ENCODE measurements around the gene ZIC4. TPM values are rescaled to one million over a fixed set of nuclear protein-coding genes. Genes with fewer than 3 reads are reported as not detected.

The ZIC4 gene
- polyA plus RNA-seq, 4 donors, result 0.03 TPM; not detected in 3

GRCh38 chr3:147425388-147425850 is 19.1 kb upstream of the ZIC4 start:
- Histone ChIP-seq H3K27ac (ENCODE audit: low read depth in 1 of 3, low read length in 2 of 3) (no peak overlapping the region), H3K27me3 (ENCODE audit: control insufficient read depth in 3 of 3, insufficient read depth in 3 of 3, low read length in 3 of 3) (peaks cover 8 to 50% (median 43%) of the 10 kb centered on the region in 3 donors), H3K4me1 (ENCODE audit: control insufficient read depth in 3 of 3, insufficient read depth in 2 of 3, low read depth in 1 of 3, low read length in 2 of 3) (no peaks in the 10 kb centered on the region), H3K36me3 (ENCODE audit: control insufficient read depth in 3 of 3, insufficient read depth in 2 of 3, low read depth in 1 of 3, low read length in 3 of 3) (no peaks in the 10 kb centered on the region), H3K4me3 (ENCODE audit: low read depth in 1 of 3, low read length in 3 of 3) (no peak overlapping the region), H3K9me3 (ENCODE audit: control insufficient read depth in 2 of 2, insufficient read depth in 1 of 2, low read depth in 1 of 2, low read length in 1 of 2) (peaks cover 0 to 16% of the 10 kb centered on the region in 2 donors)
- FAIRE-seq, result peak; percentile 10
- no peak for DNase-seq
- WGBS, 3 donors, result 5 to 15% (median 10%) methylated on average over 1 of the region's 1 CpG

- no peak for FAIRE-seq
- Histone ChIP-seq H3K27ac (ENCODE audit: low read depth in 1 of 3, low read length in 2 of 3) (no peak overlapping the region), H3K36me3 (ENCODE audit: control insufficient read depth in 3 of 3, insufficient read depth in 2 of 3, low read depth in 1 of 3, low read length in 3 of 3) (no peaks in the 10 kb centered on the region), H3K9me3 (ENCODE audit: control insufficient read depth in 2 of 2, insufficient read depth in 1 of 2, low read depth in 1 of 2, low read length in 1 of 2) (peaks cover 0 to 22% of the 10 kb centered on the region in 2 donors), H3K4me1 (ENCODE audit: control insufficient read depth in 3 of 3, insufficient read depth in 2 of 3, low read depth in 1 of 3, low read length in 2 of 3) (no peaks in the 10 kb centered on the region), H3K27me3 (ENCODE audit: control insufficient read depth in 3 of 3, insufficient read depth in 3 of 3, low read length in 3 of 3) (peaks cover 10 to 56% (median 48%) of the 10 kb centered on the region in 3 donors), H3K4me3 (ENCODE audit: low read depth in 1 of 3, low read length in 3 of 3) (no peak overlapping the region)
- WGBS, 3 donors, result 7 to 16% (median 9%) methylated on average over 14 of the region's 14 CpGs
- no peak for DNase-seq
Observed at GRCh38 chr3:147424581-147425387, 18.4 kb upstream of the ZIC4 start.

GRCh38 chr3:147423798-147424580 is 17.6 kb upstream of the ZIC4 start:
- H3K27ac ChIP-seq (ENCODE audit: low read depth in 1 of 3, low read length in 2 of 3), result no peak overlapping the region
- WGBS, 3 donors, result 6 to 15% (median 12%) methylated on average over 33 of the region's 33 CpGs
- DNase-seq (no peak), FAIRE-seq (no peak)
- H3K36me3 ChIP-seq (ENCODE audit: control insufficient read depth in 3 of 3, insufficient read depth in 2 of 3, low read depth in 1 of 3, low read length in 3 of 3), result no peaks in the 10 kb centered on the region
- no peak overlapping the region for H3K4me3 ChIP-seq (ENCODE audit: low read depth in 1 of 3, low read length in 3 of 3)
- peaks cover 0 to 27% of the 10 kb centered on the region in 2 donors for H3K9me3 ChIP-seq (ENCODE audit: control insufficient read depth in 2 of 2, insufficient read depth in 1 of 2, low read depth in 1 of 2, low read length in 1 of 2)
- peaks cover 10 to 64% (median 56%) of the 10 kb centered on the region in 3 donors for H3K27me3 ChIP-seq (ENCODE audit: control insufficient read depth in 3 of 3, insufficient read depth in 3 of 3, low read length in 3 of 3)
- peaks cover 0 to 5% (median 0%) of the 10 kb centered on the region in 3 donors for H3K4me1 ChIP-seq (ENCODE audit: control insufficient read depth in 3 of 3, insufficient read depth in 2 of 3, low read depth in 1 of 3, low read length in 2 of 3)

DNA sequence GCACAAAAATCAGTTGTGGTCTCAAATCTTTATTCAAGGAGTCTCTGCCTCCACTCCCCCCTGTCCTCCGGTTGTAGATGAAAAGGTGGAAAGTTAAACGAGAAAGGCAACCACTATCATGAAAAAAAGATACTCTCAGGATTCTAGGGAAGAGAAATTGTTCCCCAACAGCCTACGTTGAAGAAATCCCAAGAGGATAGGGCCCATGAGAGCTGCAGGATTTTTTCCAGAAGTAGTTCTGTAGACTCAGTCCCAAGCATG is 17.1 kb upstream of the ZIC4 start:
- Histone ChIP-seq H3K4me1 (ENCODE audit: control insufficient read depth in 3 of 3, insufficient read depth in 2 of 3, low read depth in 1 of 3, low read length in 2 of 3) (peaks cover 0 to 7% (median 0%) of the 10 kb centered on the region in 3 donors), H3K4me3 (ENCODE audit: low read depth in 1 of 3, low read length in 3 of 3) (no peak overlapping the region), H3K36me3 (ENCODE audit: control insufficient read depth in 3 of 3, insufficient read depth in 2 of 3, low read depth in 1 of 3, low read length in 3 of 3) (no peaks in the 10 kb centered on the region), H3K9me3 (ENCODE audit: control insufficient read depth in 2 of 2, insufficient read depth in 1 of 2, low read depth in 1 of 2, low read length in 1 of 2) (peaks cover 0 to 27% of the 10 kb centered on the region in 2 donors), H3K27me3 (ENCODE audit: control insufficient read depth in 3 of 3, insufficient read depth in 3 of 3, low read length in 3 of 3) (peaks cover 10 to 70% (median 61%) of the 10 kb centered on the region in 3 donors), H3K27ac (ENCODE audit: low read depth in 1 of 3, low read length in 2 of 3) (no peak overlapping the region)
- FAIRE-seq (no peak), DNase-seq (no peak)
- WGBS, 3 donors, result 3 to 12% (median 5%) methylated on average over 3 of the region's 3 CpGs

- DNase-seq (peak in 1 of 2 donors; percentile 7), FAIRE-seq (no peak)
- peaks cover 0 to 27% of the 10 kb centered on the region in 2 donors for H3K9me3 ChIP-seq (ENCODE audit: control insufficient read depth in 2 of 2, insufficient read depth in 1 of 2, low read depth in 1 of 2, low read length in 1 of 2)
- H3K27ac ChIP-seq (ENCODE audit: low read depth in 1 of 3, low read length in 2 of 3), result no peak overlapping the region
- 9 to 18% (median 16%) methylated on average over 36 of the region's 36 CpGs for WGBS, 3 donors
- no peaks in the 10 kb centered on the region for H3K36me3 ChIP-seq (ENCODE audit: control insufficient read depth in 3 of 3, insufficient read depth in 2 of 3, low read depth in 1 of 3, low read length in 3 of 3)
- H3K4me3 ChIP-seq (ENCODE audit: low read depth in 1 of 3, low read length in 3 of 3), result no peak overlapping the region
- peaks cover 0 to 7% (median 0%) of the 10 kb centered on the region in 3 donors for H3K4me1 ChIP-seq (ENCODE audit: control insufficient read depth in 3 of 3, insufficient read depth in 2 of 3, low read depth in 1 of 3, low read length in 2 of 3)
- H3K27me3 ChIP-seq (ENCODE audit: control insufficient read depth in 3 of 3, insufficient read depth in 3 of 3, low read length in 3 of 3), result peaks cover 10 to 75% (median 64%) of the 10 kb centered on the region in 3 donors
Observed at GRCh38 chr3:147422601-147423536, 16.5 kb upstream of the ZIC4 start.

DNA sequence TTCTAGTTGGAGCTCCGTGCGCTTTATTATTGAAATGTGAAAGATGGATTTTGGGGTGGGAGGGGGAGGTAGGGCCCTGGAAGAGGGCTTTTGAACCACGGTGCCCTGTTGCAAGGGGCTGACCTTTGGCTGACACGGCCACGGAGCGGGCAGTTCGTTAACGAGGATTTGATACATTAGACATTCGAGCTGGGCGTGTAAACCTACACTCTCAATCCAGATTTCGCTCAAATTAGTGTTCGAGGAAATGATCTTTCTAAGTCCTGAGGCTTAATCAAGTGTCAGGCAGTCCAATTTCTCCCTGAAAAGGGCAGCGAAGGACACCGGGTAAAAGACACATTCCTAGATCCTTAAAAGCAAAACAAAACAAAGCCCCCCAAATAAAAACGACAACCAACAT is 15.9 kb upstream of the ZIC4 start:
- Histone ChIP-seq H3K4me3 (ENCODE audit: low read depth in 1 of 3, low read length in 3 of 3) (no peak overlapping the region), H3K36me3 (ENCODE audit: control insufficient read depth in 3 of 3, insufficient read depth in 2 of 3, low read depth in 1 of 3, low read length in 3 of 3) (no peaks in the 10 kb centered on the region), H3K27me3 (ENCODE audit: control insufficient read depth in 3 of 3, insufficient read depth in 3 of 3, low read length in 3 of 3) (peaks cover 10 to 78% (median 65%) of the 10 kb centered on the region in 3 donors), H3K27ac (ENCODE audit: low read depth in 1 of 3, low read length in 2 of 3) (no peak overlapping the region), H3K9me3 (ENCODE audit: control insufficient read depth in 2 of 2, insufficient read depth in 1 of 2, low read depth in 1 of 2, low read length in 1 of 2) (peaks cover 0 to 27% of the 10 kb centered on the region in 2 donors), H3K4me1 (ENCODE audit: control insufficient read depth in 3 of 3, insufficient read depth in 2 of 3, low read depth in 1 of 3, low read length in 2 of 3) (peaks cover 0 to 7% (median 0%) of the 10 kb centered on the region in 3 donors)
- 9 to 10% (median 9%) methylated on average over 15 of the region's 15 CpGs for WGBS, 3 donors
- DNase-seq, result no peak
- no peak for FAIRE-seq

- no peak overlapping the region for H3K4me3 ChIP-seq (ENCODE audit: low read depth in 1 of 3, low read length in 3 of 3)
- peaks cover 0 to 27% of the 10 kb centered on the region in 2 donors for H3K9me3 ChIP-seq (ENCODE audit: control insufficient read depth in 2 of 2, insufficient read depth in 1 of 2, low read depth in 1 of 2, low read length in 1 of 2)
- H3K27ac ChIP-seq (ENCODE audit: low read depth in 1 of 3, low read length in 2 of 3), result no peak overlapping the region
- peaks cover 0 to 7% (median 0%) of the 10 kb centered on the region in 3 donors for H3K4me1 ChIP-seq (ENCODE audit: control insufficient read depth in 3 of 3, insufficient read depth in 2 of 3, low read depth in 1 of 3, low read length in 2 of 3)
- peaks cover 10 to 80% (median 65%) of the 10 kb centered on the region in 3 donors for H3K27me3 ChIP-seq (ENCODE audit: control insufficient read depth in 3 of 3, insufficient read depth in 3 of 3, low read length in 3 of 3)
- DNase-seq (no peak), FAIRE-seq (no peak)
- 8 to 20% (median 20%) methylated on average over 47 to 53 of the region's 53 CpGs for WGBS, 3 donors
- H3K36me3 ChIP-seq (ENCODE audit: control insufficient read depth in 3 of 3, insufficient read depth in 2 of 3, low read depth in 1 of 3, low read length in 3 of 3), result no peaks in the 10 kb centered on the region
Observed at GRCh38 chr3:147421184-147421912, 15.0 kb upstream of the ZIC4 start.

All from small intestine (tissue), 7 donors.